HG03342 (cell line): Measurements from ENCODE around the gene ZC3H10.

Experiments used
- ATAC-seq: cut with Tn5 transposase; IDR thresholded peaks from one replicate; pipeline ENCODE4 v1.9.1; 2021; ENCODE audit warnings: mild to moderate bottlenecking, moderate library complexity; ENCODE audit not compliant: unreplicated experiment

Gene ZC3H10

DNA sequence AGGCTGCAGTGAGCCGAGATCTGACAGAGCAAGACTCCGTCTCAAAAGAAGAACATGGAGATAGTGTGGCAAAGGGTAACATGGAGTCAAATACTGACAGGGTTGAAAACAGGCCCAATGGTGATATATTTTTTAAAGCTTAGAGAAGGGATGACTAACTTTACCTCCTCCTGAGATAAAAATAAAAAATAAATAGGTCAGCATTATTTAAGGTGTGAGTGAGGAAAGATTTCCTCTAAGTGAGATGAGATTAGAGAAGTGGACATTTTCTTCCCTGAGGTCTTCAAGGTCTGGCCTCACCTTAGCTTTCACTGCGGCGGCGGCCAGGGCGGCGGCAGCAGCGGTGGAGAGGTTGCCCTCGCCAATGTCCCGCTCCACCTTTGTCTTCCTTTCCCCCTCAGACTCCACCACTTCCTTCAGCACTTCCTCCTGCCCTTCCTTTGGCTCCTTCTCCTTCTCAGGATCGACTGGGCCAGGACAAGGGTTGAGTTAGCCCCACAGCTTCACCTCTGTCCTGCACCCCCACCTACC lies 51.2 kb downstream of the ZC3H10 start:
- no peak for ATAC-seq

DNA sequence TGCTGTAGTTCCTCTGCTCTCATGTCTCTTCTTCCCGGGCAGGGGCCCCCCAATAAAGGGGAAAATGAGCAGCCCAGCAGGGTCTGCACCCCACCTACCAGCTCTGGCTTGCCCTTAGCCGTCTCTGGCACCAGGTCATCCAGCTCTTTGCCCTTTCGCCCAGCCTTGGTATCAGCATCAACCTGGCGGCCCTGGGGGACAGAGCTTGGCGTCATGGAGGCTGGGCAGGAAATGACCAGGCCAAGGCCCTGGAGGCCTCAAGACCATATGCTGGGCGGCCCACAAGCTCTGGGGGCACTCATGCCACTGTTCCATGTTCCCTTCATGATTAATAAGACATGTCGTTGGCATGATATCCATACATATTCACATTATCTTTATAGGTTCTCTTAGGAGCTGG lies 54.8 kb downstream of the ZC3H10 start:
- no peak for ATAC-seq
